ENCODE data around the gene TMEM44. TPM values are rescaled to one million over a fixed set of nuclear protein-coding genes. Genes with fewer than 3 reads are reported as not detected.
"Not testable (repeated sequence)": the region's sequence is repeated elsewhere in the genome, so short reads cannot be mapped to it uniquely, and the experiment has no call there.

Gene TMEM44
- total RNA-seq, 3 donors from 2014 or later, result 9.4 to 12.8 (median 9.6) TPM

DNA sequence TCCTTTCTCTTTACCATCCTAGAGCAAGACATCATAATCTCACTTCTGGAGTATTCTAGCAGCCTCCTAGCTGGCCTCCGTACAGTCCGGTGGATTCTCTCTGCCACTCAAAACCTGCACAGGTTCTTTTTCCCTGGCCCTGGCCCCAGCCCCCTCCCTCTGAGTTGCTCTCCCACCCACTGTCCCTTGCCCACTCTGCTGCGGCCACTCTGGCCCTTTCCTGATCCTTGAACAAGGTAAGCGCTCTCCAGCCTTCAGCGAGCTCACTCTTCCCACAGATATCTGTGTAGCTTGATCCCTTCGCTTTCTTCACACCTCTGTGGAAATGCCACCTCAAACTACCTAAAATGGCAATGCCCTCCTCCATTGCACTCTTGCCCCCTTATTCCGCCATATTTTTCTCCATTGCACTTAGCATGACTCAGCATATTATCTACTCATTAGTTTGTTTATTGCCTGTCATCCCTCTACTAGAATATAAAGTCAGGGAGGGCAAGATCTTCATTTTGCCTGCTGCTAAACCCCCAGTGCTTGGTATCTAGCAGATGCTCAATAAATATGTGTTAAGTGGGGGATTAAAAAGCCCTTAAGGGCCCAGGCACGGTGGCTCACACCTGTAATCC lies 80.8 kb downstream of the TMEM44 start:
- H3K27ac ChIP-seq, result no peak overlapping the region
- DNase-seq (ENCODE audit: low spot score in 2 of 2), result no peak
- H3K4me1 ChIP-seq, result no peaks in the 10 kb centered on the region
- TF ChIP-seq, protein P1, sequence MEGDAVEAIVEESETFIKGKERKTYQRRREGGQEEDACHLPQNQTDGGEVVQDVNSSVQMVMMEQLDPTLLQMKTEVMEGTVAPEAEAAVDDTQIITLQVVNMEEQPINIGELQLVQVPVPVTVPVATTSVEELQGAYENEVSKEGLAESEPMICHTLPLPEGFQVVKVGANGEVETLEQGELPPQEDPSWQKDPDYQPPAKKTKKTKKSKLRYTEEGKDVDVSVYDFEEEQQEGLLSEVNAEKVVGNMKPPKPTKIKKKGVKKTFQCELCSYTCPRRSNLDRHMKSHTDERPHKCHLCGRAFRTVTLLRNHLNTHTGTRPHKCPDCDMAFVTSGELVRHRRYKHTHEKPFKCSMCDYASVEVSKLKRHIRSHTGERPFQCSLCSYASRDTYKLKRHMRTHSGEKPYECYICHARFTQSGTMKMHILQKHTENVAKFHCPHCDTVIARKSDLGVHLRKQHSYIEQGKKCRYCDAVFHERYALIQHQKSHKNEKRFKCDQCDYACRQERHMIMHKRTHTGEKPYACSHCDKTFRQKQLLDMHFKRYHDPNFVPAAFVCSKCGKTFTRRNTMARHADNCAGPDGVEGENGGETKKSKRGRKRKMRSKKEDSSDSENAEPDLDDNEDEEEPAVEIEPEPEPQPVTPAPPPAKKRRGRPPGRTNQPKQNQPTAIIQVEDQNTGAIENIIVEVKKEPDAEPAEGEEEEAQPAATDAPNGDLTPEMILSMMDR (IDR thresholded peaks at IDR 0.05), result no peak
- TF ChIP-seq POLR2A (IDR thresholded peaks at IDR 0.05) (no peak), POLR2AphosphoS5 (IDR thresholded peaks at IDR 0.05) (no peak)
- no peaks in the 10 kb centered on the region for H3K9me3 ChIP-seq
- no peaks in the 10 kb centered on the region for H3K36me3 ChIP-seq
- intact Hi-C loops (cut with DNase I; ENCODE audit: low total_unique reads), result no loop called here
- no peaks in the 10 kb centered on the region for H3K27me3 ChIP-seq
- no peak overlapping the region for H3K4me3 ChIP-seq

DNA sequence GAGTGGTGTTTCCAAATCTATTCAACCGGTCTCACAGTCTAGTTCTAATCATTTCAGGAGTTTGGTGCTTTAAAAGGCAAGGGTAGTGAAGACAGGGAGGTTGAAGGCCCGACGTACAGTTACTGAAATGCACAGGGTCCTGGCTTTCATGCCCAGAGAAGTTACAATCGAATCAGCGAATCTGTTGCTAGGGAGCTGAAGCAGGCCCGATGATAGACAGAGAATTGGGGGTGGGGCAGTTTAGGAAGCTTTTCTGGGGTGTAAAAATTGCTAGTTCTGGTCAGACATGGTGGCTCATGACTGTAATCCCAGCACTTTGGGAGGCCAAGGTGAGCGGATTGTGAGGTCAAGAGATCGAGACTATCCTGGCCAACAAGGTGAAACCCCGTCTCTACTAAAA lies 83.4 kb downstream of the TMEM44 start:
- TF ChIP-seq POLR2AphosphoS5 (IDR thresholded peaks at IDR 0.05) (no peak), POLR2A (IDR thresholded peaks at IDR 0.05) (no peak)
- TF ChIP-seq, protein P1 (IDR thresholded peaks at IDR 0.05), result no peak
- Histone ChIP-seq H3K27ac (no peak overlapping the region), H3K36me3 (no peaks in the 10 kb centered on the region), H3K4me3 (no peak overlapping the region), H3K9me3 (no peaks in the 10 kb centered on the region), H3K27me3 (no peaks in the 10 kb centered on the region), H3K4me1 (no peaks in the 10 kb centered on the region)
- no peak for DNase-seq (ENCODE audit: low spot score in 2 of 2)
- intact Hi-C loops (cut with DNase I; ENCODE audit: low total_unique reads), result loop anchor here (10.0 kb wide), 1 partner anchor 875 kb away; no protein-coding TSS in a partner anchor

DNA sequence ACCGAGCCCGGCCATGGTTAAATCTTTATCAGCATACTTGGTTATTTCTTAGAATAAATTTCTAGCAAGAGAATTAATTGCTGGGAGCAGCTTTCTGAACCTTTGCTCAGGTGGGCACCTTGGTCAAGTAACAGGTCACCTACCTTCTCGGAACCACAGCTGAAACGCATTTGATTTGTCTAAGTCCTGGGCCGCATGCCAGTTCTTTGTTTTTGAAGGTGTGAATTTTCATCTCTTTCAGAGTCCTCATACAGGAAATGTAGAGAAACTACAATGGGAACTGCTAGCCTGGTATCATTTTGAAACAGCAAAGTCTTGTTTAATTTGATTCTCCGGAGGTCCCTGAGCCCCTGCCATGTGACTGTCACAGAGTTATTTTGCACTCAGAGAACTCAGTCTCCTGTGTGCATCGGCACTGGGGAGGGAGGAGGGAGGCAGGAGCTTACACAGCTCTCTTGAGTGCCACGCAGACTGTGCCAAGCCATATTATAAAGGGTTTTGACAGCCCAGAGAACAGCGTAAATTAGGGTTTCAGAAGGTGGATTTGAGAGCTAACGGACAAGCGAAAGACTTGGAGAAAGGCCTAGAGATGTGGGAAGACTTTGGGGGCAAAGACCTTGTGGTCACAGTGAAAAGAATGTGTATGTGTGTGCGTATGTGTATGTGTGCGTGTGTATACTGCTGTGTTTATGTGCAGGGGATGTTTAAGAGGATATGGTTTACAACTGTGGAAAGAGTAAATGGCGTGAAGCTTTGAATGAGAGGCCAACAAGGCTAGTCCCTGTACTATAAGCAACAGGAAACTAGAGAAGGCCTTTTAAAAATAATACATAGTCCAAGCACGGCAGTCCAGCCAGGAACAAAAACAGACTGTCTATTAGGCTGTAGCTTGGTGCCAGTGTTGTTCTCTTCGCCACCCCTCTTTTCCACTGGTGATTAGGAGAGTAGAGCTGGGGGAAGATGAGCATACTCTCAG lies 84.6 kb downstream of the TMEM44 start:
- no peaks in the 10 kb centered on the region for H3K4me1 ChIP-seq
- H3K36me3 ChIP-seq, result no peaks in the 10 kb centered on the region
- no peaks in the 10 kb centered on the region for H3K9me3 ChIP-seq
- TF ChIP-seq POLR2A (IDR thresholded peaks at IDR 0.05) (no peak), POLR2AphosphoS5 (IDR thresholded peaks at IDR 0.05) (no peak)
- TF ChIP-seq, protein P1 (IDR thresholded peaks at IDR 0.05), result no peak
- H3K4me3 ChIP-seq, result no peak overlapping the region
- H3K27ac ChIP-seq, result no peak overlapping the region
- intact Hi-C loops (cut with DNase I; ENCODE audit: low total_unique reads), result loop anchor here (10.0 kb wide), 1 partner anchor 874 kb away; no protein-coding TSS in a partner anchor
- no peak for DNase-seq (ENCODE audit: low spot score in 2 of 2)
- no peaks in the 10 kb centered on the region for H3K27me3 ChIP-seq

DNA sequence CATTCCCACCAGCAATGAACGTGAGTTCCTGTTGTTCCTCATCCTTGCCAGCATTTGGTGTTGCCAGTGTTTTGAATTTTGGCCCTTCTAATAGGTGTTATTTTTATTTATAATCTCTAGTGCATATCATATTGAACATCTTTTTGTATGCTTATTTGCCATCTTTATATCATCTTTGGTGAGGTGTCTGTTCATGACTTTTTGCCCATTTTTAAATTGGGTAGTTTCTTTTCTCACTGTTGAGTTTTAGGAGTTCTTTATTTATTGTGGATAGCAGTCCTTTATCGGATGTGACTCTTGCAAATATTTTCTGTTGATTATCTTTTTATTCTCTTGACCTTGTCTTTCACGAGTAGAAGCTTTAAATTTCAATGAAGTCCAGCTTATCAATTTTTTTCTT lies 86.2 kb downstream of the TMEM44 start:
- no peak for TF ChIP-seq POLR2AphosphoS5 (IDR thresholded peaks at IDR 0.05)
- TF ChIP-seq, protein P1 (IDR thresholded peaks at IDR 0.05), result no peak
- no peak for TF ChIP-seq POLR2A (IDR thresholded peaks at IDR 0.05)
- H3K36me3 ChIP-seq, result no peaks in the 10 kb centered on the region
- intact Hi-C loops (cut with DNase I; ENCODE audit: low total_unique reads), result loop anchor here (10.0 kb wide), 1 partner anchor 872 kb away; no protein-coding TSS in a partner anchor

DNA sequence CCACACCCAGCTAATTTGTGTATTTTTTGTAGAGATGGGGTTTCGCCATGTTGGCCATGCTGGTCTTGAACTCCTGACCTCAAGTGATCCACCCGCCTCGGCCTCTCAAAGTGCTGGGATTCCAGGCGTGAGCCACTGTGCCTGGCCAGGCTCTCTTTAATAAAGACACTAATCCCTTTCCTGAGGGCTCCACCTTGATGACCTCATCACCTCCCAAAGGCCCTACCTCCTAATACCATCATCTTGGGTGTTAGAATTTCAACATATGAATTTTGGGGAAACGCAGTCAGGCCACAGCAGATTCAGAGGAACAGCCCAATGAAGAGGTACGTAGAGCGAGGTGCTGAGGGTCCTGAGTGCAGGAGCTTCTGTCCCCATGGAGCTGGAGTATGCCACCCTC lies 87.7 kb downstream of the TMEM44 start:
- not testable (repeated sequence) for DNase-seq (ENCODE audit: low spot score in 2 of 2); H3K9me3 ChIP-seq; H3K36me3 ChIP-seq; H3K4me3 ChIP-seq; H3K4me1 ChIP-seq; H3K27me3 ChIP-seq; H3K27ac ChIP-seq
- intact Hi-C loops (cut with DNase I; ENCODE audit: low total_unique reads), result loop anchor here (10.0 kb wide), 1 partner anchor 871 kb away; no protein-coding TSS in a partner anchor

More for the DNA sequence above, 86.2 kb downstream of the TMEM44 start:
- no peak for DNase-seq (ENCODE audit: low spot score in 2 of 2)
- H3K27me3 ChIP-seq, result no peaks in the 10 kb centered on the region
- no peak overlapping the region for H3K4me3 ChIP-seq
- no peak overlapping the region for H3K27ac ChIP-seq
- no peaks in the 10 kb centered on the region for H3K4me1 ChIP-seq
- H3K9me3 ChIP-seq, result no peaks in the 10 kb centered on the region
